ENCODE measurements around the gene PXMP4. TPM values are rescaled to one million over a fixed set of nuclear protein-coding genes. Genes with fewer than 3 reads are reported as not detected.

PXMP4 gene
- total and polyA plus RNA-seq, 9 of the 15 experiments (the other 6 are each of a cell fraction or from before 2014, with no cell fraction given) = 4.8 to 29.1 (median 6.8) TPM

GRCh38 chr20:33666293-33667244 is 53.5 kb downstream of the PXMP4 start, which contains the start of gene ACTL10 (continued):
- TF ChIP-seq ZNF318 (IDR thresholded peaks at IDR 0.05; ENCODE audit: borderline replicate concordance in 1 of 2, low read depth in 1 of 2) (no peak), RBM14 (IDR thresholded peaks at IDR 0.05; ENCODE audit: borderline replicate concordance, insufficient read depth, low read depth, low read length) (no peak), YY1 (IDR thresholded peaks at IDR 0.05; ENCODE audit: borderline replicate concordance in 1 of 3, control insufficient read depth in 1 of 3, extremely low read depth in 1 of 3, insufficient read depth in 3 of 3, insufficient read length in 1 of 3, insufficient replicate concordance in 2 of 3, low read depth in 1 of 3, low read length in 2 of 3) (peak in 1 of 3 experiments; percentile 58), THRB (CRISPR knock-in tag; conservative IDR thresholded peaks at IDR 0.05) (peak; percentile 35; the same call in 1 of the 2 replicates), WHSC1 (IDR thresholded peaks at IDR 0.05; ENCODE audit: low read length) (no peak), CTBP1 (IDR thresholded peaks at IDR 0.05; ENCODE audit: borderline replicate concordance) (peak; percentile 74; the same call in 1 of the 2 replicates), PATZ1 (CRISPR knock-in tag; IDR thresholded peaks at IDR 0.05; ENCODE audit: borderline replicate concordance) (no peak), BRF2 (IDR thresholded peaks at IDR 0.05; ENCODE audit: borderline replicate concordance, insufficient read depth, insufficient read length) (no peak)
